T1000 (cell line): Measurements from ENCODE around the gene FOXO3B.
A peak's percentile ranks its signal among the peaks of the same experiment; 100 is the strongest.
"Not testable (repeated sequence)": the region's sequence is repeated elsewhere in the genome, so short reads cannot be mapped to it uniquely, and the experiment has no call there.

ENCODE experiments used
- DNase-seq: peaks from one replicate; lab custom pipeline; 2025; ENCODE audit warnings: mixed read lengths; lab: John Stamatoyannopoulos, UW

FOXO3B gene

GRCh38 chr17:18681767-18682571 is at the start of gene FOXO3B:
Gene FOXO3B, minus strand, starts transcription at chr17:18682314. Its CDS starts 663 bp downstream, at chr17:18681651.
- peak; percentile 93 for DNase-seq

GRCh38 chr17:18723509-18723908 is 41.4 kb upstream of the FOXO3B start:
- not testable (repeated sequence) for DNase-seq

- DNase-seq, result not testable (repeated sequence)
These were observed 40.5 kb upstream of the FOXO3B start for GRCh38 chr17:18722612-18723011.

GRCh38 chr17:18721775-18722547 is 39.8 kb upstream of the FOXO3B start:
- not testable (repeated sequence) for DNase-seq

DNA sequence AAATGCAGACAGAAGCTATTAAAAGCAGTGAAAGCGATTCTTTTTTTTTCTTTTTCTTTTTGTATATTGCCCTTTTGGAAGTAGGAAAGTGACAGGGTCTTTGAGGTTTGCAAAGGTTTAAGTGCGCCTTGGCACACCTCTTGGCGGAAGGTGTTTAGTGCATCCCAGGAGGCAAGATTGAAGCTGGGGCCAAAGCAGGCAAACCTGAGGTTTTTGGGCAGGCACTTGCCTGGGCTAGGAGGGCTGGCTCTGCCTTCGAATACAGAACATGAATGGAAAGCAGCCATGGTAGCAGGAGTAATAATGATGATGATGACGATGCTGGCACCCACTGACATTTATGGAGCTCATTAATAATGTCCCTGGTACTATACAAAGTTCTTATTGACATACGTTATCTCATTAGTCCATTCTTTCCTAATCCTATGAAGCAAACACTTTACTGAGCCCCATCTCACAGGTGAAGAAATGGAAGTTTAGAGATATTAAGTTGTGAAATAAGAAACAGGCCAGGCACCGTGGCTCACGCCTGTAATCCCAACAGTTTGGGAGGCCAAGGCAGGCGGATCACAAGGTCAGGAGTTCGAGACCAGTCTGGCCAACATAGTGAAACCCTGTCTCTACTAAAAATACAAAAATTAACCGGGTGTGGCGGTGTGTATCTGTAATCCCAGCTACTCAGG is 37.5 kb upstream of the FOXO3B start:
- DNase-seq, result not testable (repeated sequence)

GRCh38 chr17:18718643-18719427 is 36.7 kb upstream of the FOXO3B start:
- DNase-seq, result peak; percentile 58

DNA sequence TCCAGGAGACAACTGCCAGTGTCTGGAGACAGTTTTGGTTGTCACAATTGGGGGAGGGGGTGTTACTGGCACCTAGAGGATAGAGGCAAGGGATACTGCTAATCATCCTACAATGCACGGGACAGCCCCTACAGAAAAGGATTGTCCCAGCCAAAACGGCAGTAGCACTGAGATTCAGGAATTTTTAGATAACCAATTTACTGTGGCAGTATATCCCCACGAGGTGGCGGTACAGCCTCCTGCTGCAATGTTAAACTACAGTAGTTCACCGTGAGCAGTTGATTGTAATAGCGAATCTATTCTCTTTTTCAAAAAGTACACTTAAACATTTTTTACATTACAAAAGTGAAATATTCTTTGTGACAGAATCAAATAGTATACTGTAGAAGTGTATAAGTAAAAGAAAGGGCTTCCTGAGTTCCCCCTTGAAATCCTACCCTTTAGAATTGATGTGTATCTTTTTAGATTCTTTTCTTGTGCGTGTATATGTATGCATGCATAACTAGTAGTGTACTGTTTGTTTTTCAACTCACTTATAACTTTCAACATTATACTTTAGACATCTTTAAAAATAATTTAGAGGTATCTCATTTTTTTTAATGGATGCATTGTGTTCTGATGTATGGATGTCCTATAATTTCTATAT is 30.4 kb upstream of the FOXO3B start:
- DNase-seq, result peak; percentile 53

- not testable (repeated sequence) for DNase-seq
These were observed 26.1 kb upstream of the FOXO3B start for GRCh38 chr17:18708215-18708614.

GRCh38 chr17:18705955-18706354 is 23.8 kb upstream of the FOXO3B start:
- DNase-seq, result not testable (repeated sequence)

- DNase-seq, result not testable (repeated sequence)
These were observed 16.5 kb upstream of the FOXO3B start for GRCh38 chr17:18698473-18699103.

- DNase-seq, result not testable (repeated sequence)
These were observed 13.0 kb upstream of the FOXO3B start for GRCh38 chr17:18695143-18695542.

GRCh38 chr17:18682668-18683067 is 554 bp upstream of the FOXO3B start:
- DNase-seq, result not testable (repeated sequence)

- DNase-seq, result not testable (repeated sequence)
These were observed 4.7 kb downstream of the FOXO3B start for GRCh38 chr17:18677381-18677780.

DNA sequence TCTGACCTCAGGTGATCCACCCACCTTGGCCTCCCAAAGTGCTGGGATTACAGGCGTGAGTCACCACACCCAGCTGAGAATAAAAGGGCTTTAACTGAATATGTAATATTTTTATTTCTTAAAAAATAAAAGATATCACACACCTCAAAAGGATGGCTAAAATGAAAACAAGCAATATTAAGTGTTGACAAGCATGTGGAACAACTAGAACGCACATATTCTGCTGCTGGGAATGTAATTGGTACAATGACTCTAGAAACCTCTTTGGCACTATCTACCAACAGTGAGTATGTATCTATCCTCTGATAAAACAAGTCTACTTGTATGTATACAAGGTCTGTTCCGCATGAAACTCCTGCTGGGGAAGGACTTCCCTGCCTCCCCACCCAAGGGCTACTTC is 5.2 kb downstream of the FOXO3B start:
- DNase-seq, result not testable (repeated sequence)

GRCh38 chr17:18672395-18673227 is 9.5 kb downstream of the FOXO3B start:
- not testable (repeated sequence) for DNase-seq

DNA sequence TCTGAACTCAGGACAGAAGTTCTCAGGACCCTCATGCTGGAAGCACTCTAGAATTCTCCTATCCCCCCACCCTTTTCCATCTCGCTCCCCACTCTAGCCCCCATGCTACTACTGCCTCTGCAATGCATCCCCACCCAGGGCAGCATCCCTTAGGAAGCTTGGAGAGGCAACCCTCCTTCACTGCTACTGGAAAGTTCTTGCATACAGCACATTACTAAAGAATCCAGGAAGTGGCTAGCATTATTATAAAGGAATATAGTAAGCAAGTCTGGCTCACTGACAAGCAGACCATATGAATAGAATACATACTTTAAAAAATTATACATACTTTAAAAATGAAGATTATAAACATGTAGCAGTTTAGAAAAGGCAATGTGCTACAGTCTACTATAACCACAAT is 13.5 kb downstream of the FOXO3B start:
- not testable (repeated sequence) for DNase-seq

DNA sequence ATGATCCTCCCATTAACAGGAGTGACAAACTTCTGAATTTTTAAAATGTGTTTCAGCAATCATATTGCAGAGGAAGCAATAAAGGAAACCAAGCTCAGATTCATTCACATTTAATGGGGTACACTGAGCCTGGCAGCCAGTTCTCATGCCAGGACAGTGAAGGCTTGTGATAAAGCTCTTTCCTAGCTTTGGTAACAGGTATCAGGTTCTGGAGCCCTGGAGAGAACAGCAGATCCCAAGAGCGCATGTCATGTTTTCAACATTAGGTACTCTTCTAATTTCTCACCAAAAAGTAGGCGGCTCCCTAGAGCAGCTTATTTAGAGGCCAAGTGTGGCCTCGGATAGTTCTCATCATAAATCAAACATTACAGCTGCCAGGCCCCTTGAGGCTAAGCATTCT is 14.6 kb downstream of the FOXO3B start:
- DNase-seq, result not testable (repeated sequence)

DNA sequence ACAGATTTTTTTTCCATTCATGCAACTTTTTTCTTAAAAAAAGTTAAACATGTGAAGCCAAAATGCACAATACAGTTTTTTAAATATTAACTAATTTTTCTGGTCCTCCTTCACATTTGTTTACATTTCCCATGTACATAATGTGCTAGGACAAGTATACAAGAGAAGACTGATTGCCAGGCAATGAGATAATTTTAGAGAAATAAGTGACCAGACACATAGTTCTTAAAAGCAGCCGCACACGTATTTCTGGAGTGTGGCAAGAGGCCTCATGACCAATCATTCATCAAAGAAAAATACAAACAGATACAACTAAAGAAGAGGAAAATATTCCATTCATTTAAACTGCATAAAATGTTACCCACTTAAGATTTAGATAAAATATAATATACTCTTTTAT is 15.8 kb downstream of the FOXO3B start:
- DNase-seq, result not testable (repeated sequence)

- DNase-seq, result not testable (repeated sequence)
These were observed 20.0 kb downstream of the FOXO3B start for GRCh38 chr17:18661924-18662624.
